Stimulated activated CD8-positive, alpha-beta memory T cell treated with anti-CD3 and anti-CD28 coated beads, Interleukin-4, amount 100 ng/mL, for 1 hour (primary cell): Measurements from ENCODE around the gene TBX21.

Source experiments
- DNase-seq, 2 donors: peaks; one replicate each; pipeline ENCODE4 v3.0.0-alpha.2; 2020; ENCODE audit warnings: low read depth in 2 of 2, low spot score in 1 of 2

TBX21 gene

DNA sequence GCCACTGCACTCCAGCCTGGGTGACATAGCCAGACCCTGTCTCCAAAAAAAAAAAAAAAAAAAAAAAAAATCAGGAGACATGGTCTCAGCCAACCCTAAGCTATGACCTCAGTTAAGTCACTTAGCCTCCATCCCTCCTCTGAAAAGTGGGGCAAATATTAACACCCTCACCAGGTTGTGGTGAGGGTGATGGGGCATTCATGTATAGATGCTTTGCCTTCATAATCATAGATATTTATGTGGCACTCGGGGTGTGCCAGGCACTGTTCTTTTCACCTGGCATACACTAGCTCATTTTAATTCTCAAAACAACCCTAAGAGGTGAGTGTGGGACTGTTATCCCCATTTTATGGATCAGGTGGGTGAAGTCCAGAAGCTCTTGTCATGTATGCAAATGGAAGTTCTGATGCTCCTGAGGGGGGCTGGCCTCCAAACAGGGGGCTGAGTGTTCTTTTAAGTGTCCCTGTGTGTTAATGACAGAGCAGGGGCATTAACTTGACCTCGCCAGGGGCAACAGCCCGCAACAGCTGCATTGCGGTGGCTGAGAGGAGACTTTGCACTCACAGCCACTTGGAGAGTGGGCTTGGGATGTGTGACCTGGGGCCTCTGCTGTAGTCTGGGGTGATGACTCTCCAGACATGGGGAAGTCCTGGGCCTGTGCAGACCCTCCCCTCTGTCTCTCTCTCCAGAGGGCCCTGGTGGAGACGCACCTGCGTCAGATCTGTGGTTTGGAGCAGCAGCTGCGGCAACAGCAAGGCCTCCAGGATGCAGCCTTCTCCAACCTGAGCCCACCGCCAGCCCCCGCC, 34.9 kb upstream of the TBX21 start:
- DNase-seq: no peak

DNA sequence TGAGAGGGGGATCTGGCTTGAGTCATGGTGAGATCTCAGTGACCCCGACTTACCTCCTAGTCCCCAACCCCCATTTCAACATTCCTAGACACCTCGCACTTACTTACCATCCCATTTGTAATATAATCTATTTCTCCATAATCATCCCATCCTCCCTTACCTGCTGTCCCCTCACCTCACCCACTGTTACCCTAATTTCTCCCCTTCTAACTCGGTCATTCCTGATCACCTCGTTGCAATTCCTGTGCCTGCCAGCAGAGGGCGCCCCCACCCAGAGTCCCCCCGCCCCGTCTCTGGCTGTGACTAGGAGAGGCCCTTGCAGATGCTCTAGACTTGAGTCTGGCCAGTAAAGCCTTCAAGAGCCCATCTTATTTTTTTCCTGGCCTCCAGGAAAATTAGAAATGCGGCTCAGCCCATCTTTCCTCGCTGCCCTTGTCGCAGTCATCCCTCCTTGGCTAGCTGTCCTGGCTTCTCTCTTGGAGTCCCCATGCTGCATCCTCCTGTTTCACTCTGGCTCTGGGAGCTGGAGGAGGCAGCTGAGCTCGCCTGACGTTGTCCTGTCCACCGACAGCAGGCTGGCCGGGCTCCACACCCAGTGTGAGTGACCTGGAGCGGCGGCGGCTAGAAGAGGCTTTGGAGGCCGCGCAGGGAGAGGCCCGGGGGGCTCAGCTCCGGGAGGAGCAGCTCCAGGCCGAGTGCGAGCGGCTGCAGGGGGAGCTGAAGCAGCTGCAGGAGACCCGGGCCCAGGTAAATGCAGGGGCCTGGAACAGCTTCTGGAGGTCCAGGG, 34.1 kb upstream of the TBX21 start:
- DNase-seq: peak; percentile 67 to 70

DNA sequence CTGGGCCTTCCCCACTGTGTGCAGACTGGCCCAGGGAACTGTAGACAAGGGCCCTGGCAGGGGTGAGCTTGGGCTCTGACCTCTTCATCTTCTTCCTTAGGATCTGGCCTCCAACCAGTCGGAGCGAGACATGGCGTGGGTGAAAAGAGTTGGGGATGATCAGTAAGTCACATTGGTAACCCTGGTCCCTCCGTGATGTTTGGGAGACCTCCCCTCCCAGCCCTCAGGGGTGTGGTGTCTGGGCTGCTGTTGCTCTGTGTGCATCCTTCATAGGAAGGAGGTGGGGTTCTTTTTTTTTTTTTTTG, 33.5 kb upstream of the TBX21 start:
- DNase-seq: no peak

DNA sequence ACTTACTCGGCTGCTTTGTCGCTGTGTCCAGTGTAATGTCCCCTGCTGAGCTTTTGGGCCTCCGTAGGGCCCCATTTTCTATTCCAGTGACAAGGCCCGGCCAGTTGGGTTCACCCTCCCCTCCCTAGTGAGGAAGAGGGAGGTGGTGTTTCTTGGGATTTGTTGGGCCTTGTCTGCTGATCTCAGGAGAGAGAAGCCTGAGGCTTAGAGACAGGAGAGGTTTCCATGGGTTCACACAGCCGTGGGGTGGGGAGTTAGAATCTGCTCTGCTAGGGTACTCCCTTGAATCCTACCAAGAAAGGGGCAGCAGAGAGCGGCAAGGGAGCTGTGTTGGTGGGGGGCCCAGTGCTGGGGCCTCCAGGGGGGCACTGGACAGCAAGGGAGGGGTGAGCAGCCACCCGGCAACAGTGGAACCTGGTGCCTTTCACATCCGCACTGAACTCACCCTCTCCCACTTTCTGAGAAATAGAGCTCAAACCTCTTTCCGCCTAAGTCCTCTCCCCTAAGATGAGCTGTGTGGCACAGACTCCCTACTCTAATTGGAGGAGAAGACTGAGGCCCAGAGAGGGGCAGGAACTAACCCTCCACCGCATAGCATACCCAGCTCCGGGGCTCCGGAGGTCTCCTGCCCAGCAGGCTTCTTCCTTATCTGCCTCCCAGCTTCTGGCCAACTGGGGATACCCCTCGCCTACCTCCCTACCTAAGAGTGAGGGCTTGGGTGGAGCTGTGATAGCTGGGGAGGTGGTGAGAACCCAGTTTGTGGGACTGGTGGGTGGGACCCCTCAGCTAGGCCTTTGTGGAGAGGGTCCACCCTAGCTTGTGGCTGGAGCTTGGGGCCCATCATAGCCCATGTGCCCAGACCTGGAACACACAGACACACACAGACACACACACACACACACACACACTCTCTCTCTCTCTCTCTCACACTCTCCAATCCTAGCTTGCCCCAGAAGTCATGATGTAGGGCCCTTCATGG, 32.3 kb upstream of the TBX21 start:
- no peak for DNase-seq

DNA sequence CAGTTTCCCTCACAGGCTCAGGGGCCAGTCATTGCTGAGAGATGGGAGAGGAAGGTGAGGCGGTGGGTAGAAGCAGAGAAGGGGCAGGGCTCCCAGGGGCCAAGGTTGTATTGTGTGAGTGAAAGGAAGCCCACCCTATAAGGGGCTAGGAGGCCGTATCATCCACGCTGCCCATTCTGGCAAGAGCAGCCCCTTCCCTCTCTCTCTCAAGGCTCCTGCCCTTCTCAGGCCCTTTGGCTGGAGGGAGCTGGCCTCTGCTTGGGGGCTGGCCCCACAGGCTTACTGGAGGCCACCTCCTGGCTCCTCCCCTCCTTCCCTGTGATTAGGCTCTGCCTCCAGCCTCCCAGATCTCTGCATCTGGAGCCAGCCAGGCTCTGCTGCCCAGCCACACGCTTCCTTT, 31.4 kb upstream of the TBX21 start:
- DNase-seq: no peak

DNA sequence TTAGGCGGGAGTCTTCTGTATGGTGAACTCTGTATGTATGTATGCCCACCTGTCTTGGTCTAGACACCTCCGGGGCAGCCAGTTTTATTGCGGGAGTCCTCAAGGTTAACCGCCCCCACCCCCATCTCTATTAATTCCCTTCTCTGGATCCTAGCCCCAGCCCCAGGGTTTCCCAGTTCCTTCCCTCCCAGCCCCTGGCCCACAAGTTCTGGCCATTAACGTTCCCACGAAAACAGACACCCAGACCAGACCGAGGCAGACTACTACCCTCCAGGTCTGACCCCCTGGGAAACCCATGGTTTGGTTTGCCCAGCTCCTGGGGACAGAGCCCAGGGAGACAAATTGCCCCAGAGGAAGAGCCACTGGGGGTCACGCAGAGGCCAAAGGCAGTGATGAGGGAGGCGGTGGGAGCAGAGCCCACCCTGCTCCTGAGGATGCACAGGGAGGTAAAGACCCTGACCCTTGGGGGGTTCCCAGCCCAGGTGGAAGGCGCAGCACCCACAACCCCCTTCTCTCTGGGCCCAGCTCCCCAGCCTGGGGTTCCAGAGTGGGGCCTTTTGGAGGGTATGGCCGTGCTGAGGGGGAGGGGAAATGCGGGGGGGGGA, 30.5 kb upstream of the TBX21 start:
- DNase-seq: no peak

DNA sequence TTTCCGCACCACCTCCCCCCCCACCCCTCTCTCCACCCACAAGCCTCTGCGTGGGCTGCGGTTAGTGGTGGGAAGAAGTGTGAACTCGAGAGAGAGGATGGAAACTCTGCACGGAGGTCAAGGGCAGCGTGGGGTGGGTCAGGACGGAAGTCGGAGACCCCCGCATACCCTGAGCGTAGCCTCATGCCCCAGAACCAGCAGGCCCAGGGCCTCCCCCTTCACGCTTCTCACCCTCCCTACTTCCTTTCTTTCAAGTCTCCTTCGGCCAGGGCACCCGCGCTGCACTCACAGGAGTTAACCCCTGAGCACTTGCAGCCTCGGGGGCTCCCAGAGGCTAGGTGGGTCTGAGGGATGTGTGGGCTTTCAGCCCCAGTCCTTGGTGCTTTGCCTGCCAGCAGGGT, 29.8 kb upstream of the TBX21 start:
- no peak for DNase-seq

DNA sequence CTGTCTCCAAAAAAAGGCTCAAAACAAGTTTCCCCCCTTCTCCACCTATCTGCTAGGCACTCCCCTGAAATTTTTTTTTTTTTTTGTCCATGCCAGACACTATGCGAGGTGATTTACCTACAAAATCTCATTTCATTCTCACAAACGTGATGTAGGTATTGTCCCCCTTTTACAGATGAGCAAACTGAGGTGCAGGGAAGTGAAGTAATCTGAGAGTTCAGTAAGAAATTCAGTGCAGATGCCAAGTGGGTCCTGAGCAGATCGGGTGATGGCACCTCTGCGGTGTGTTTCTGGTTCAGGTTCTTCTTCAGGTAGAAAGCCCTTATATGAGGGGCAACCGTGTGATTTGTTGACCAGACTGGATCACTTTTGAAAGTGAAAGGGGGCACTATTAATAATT, 29.4 kb upstream of the TBX21 start:
- no peak for DNase-seq

DNA sequence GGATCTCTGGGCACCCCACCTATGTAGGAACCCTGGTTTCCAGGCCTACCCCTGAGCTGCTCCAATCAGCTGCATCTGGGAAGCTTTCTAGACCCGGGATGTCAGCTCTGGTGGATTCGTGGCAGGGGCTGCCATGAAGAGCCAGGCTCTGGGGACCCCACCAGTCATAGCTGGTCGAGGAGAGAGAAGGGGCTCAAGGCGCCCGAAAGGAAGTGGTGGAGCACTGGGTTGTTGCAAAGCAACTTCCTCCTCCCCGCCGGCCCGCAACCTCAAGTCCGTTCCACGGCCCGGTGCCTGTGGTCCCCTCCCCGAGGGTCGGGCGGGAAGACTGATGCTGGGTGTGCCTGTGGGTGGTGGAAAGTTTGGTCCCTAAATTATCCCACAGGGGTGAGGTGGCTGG, 28.9 kb upstream of the TBX21 start:
- DNase-seq: no peak

DNA sequence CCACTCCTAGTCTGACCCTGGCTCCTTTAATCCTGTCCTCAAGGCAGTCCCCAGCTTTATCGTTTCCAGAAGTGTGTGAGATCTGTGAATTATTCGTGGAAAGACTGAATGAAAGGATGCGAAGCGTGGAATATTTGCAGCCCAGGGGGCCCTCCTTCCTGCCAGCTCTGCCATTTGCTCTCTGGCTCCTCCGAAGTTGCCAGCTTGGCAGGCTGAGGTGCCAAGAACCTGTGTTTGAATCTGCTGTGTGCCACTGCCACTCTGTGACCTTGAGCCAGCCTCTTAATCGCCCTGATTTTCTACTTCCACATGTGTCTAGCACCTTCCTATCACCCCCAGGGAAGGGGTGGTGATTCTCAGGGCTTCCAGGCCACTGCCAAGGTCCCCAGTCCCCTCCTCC, 28.3 kb upstream of the TBX21 start:
- no peak for DNase-seq

DNA sequence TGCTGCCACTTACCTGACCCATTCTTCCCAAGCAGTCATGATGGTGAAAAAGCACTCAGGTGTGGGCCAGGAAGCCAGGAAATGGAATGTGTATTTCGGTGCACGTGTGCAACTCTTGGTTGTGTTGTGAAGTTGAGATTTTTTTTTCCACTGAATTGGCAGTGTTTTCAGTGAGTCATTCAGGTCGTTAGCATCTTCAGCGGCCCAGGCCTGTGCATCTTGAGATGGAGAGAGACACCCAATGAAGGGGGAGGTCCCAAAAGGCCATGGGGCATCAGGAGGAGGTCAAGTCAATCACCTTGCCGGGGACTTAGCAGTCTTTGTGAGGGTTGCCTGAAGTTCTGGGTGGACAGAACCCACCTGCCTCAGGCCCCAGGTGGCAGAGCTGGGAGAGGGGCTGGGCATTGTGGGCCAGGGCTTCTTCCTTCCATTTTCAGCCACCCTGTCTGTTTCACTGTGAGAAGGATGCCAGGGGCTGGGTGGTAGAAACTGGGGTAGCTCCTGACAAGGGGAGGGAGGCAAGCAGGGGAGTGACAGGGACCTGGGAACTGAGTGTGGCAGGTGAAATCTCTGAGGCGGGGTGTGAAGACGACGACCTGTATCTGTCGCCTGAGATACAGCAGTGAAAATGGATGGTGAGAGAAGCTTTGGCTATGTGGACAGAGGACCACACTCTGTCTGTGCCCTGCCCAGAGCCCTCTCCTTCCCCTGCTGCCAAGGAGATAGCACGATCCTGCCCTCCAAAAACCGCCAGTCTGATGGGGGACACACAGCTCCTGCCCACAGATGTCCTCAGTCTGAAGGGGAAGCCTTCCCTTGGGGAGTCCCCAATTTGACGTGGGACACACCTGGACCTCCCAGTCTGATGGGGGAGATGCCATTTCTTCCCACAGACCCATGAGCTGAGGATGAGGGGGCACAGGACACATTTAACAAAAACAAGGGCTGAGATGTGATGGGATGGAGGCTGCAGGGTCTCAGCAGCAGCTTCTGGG, 27.2 kb upstream of the TBX21 start:
- DNase-seq: no peak

DNA sequence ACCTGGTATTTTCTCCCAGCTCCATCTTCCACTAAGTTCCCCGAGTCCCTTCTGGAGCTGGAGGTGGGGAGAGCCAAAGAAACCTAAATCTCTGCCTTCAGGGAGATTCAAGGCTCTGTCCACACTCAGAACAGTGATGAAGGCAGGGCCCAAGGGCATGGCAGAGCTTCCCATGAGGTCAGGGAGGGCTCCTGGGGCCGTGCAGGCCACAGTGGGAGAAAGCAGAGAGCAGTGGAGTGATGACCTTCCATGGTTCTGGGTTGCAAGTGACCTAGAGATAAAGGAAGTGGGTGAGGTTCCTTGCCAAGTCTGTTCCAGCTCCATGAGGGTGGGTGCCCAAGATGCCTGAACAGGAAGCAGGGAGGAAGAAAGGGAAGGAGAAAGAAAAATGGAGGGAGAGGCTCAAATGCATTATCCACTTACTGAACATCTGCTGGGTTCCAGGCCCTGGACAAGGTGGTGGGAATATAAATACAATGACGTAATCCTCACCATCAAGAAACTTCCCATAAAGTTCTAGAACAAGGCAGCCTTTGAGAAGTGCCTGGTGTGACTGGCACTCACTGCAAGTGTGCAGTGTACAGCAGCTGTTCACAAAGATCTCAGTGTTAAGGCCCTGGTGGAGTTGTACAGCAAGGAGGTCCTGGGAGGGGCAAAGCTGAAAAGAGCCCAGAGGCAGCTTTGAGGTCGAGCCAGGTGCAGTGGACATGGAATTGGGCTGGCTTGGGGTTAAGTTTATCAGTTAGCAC, 25.8 kb upstream of the TBX21 start:
- DNase-seq: no peak

DNA sequence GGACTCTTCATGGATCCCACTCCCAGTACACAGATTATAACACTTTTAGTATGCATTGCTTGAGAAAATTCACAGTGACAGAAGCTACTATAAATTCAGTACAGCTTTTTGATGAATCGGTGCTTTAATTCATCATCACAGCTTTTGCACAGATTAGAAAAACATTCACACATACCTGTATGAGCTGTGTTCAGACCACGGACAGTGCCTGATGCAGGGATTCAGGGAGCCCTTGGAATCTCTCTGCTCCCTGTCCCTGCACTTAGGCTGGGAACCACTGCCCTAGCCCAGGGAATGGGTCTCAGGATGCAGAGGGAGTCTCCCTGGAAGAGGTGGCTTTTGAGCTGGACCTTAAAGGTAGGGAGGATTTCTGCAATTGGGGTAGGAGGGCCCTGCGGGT, 25.2 kb upstream of the TBX21 start:
- no peak for DNase-seq

DNA sequence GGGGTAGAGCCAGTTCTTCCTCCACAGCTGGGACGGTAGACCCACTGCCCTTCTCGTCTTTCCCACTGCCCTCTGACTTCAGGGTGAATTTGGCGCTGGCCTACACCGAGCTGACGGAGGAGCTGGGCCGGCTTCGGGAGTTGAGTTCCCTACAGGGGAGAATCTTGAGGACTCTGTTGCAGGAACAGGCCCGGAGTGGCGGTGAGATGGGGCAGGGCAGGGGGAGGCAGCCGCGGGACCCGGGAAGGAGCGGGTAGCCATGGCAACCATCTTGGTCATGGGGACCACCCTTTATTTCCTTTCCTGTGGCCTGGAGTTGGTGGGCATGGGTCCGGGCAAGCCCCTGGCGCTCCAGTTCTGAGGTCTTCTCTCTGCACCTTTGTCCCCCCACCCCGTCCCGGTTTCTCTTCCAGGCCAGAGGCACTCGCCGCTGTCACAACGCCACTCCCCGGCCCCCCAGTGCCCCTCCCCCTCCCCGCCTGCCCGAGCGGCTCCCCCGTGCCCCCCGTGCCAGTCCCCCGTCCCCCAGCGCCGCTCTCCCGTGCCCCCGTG, 24.6 kb upstream of the TBX21 start:
- DNase-seq: no peak

DNA sequence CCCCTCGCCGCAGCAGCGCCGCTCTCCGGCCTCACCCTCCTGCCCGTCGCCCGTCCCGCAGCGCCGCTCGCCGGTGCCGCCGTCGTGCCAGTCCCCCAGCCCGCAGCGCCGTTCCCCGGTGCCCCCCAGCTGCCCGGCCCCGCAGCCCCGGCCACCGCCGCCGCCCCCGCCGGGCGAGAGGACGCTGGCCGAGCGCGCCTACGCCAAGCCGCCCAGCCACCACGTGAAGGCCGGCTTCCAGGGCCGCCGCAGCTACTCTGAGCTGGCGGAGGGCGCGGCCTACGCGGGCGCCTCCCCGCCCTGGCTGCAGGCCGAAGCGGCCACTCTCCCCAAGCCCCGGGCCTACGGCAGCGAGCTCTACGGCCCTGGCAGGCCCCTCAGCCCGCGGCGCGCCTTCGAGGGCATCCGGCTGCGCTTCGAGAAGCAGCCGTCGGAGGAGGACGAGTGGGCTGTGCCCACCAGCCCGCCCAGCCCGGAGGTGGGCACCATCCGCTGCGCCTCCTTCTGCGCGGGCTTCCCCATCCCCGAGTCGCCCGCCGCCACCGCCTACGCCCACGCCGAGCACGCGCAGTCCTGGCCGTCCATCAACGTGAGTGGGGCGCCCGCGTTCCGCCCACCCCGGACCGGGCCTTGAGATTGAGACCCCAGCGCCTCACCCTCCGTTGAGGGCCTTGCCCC, 24.0 kb upstream of the TBX21 start:
- no peak for DNase-seq

DNA sequence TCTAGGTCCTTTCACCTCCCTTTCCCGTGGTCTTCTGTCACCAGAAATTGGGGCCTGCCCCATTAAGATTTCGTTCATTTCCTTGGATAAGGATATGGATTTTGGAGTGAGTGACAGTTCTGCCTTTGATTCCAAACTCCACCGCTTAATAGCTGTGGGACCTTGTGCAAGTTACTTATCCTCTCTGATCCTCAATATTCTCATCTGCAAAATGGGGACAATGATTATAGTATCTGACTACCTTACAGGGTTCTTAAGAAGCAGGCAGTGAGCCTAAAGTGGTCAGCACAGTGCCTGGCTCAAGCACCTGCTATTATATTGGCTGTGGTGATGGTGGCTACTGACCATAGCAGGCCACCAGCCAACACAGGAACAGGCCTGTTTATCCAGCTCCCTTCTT, 23.4 kb upstream of the TBX21 start:
- DNase-seq: no peak

DNA sequence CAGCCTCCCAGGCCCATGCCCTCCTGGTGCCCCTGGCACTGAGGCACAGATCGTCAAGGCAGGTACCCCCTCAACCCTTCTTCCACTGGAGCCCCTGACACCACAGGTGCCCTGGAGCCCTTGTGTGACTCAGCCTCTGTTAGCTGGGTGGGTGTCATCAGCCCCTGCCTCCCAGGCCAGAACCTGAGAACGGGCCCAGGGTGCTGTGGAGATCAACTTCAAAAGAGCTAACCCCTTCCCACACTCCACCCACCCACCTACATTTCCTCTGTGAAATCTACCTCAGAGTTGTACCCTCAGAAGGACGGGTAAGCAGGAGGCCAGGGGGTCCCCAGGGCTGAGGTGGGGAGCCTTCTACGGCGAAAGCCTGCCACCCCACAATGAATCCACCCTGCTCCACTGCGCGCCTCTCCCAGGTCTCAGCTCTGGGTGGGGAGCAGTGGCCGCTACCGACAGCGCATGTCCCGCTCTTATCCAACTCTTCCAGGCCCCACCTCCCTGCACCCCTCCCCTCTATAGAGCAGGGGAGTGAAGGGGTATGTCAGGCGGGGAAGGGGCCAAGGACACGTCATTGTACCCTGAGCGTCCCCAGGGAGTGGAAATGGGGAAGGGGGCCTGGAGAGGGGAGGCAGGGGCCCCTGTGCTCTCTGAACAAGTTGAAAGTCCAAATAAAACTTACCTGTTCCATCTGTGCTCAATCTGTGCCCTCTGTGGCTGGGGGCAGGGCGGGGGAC, 21.5 kb upstream of the TBX21 start:
- no peak for DNase-seq
